Heart left ventricle (tissue), 16 donors: Measurements from ENCODE around the gene CHCHD6. TPM values are rescaled to one million over a fixed set of nuclear protein-coding genes. Genes with fewer than 3 reads are reported as not detected.

Experiments
- ATAC-seq, 4 donors: fragments of 200-7000 bp; cut with Tn5 transposase; one replicate each; pipeline ENCODE4 v1.9.1; 2020 to 2022; ENCODE audit warnings: moderate library complexity in 4 of 4, mild to moderate bottlenecking in 3 of 4, moderate number of reproducible peaks in 1 of 4
- DNase-seq, 5 donors: peaks; one replicate each; pipeline ENCODE4 v3.0.0-alpha.2; 2020
- H3K27ac ChIP-seq, 12 donors: fragments of 200-600 bp; sonication (generic) in 4 of 12; one replicate each; pipeline versions ENCODE4 v1.5.0 to v1.8.0; 2016 to 2022; ENCODE audit warnings: mild to moderate bottlenecking in 2 of 12
- H3K27me3 ChIP-seq, 9 donors: fragments of 200-600 bp; sonication (generic) in 2 of 9; one replicate each; pipeline versions ENCODE4 v1.5.1 to v1.8.0; 2016 to 2022; ENCODE audit warnings: mild to moderate bottlenecking in 3 of 9
- H3K36me3 ChIP-seq, 9 donors: fragments of 200-600 bp; sonication (generic) in 2 of 9; one replicate each; pipeline versions ENCODE4 v1.5.0 to v1.8.0; 2018 to 2022; ENCODE audit warnings: mild to moderate bottlenecking in 2 of 9
- H3K4me1 ChIP-seq, 12 donors: fragments of 200-600 bp; sonication (generic) in 4 of 12; one replicate each; pipeline versions ENCODE4 v1.5.0 to v1.8.0; 2016 to 2022; ENCODE audit warnings: mild to moderate bottlenecking in 3 of 12
- H3K4me3 ChIP-seq, 12 donors: fragments of 200-600 bp; sonication (generic) in 4 of 12; one replicate each; pipeline versions ENCODE4 v1.5.0 to v1.8.0; 2017 to 2022; ENCODE audit warnings: mild to moderate bottlenecking in 9 of 12, moderate library complexity in 4 of 12
- H3K9me3 ChIP-seq, 12 donors: fragments of 200-600 bp; sonication (generic) in 4 of 12; one replicate each; pipeline versions ENCODE4 v1.5.0 to v1.8.0; 2016 to 2022; ENCODE audit warnings: mild to moderate bottlenecking in 1 of 12
- CTCF ChIP-seq, 12 donors: fragments of 200-600 bp; sonication (generic) in 4 of 12; IDR thresholded peaks; one replicate each; pipeline versions ENCODE4 v1.5.0 to v1.8.0; 2018 to 2022; ENCODE audit warnings: antibody characterized with exemption in 12 of 12, mild to moderate bottlenecking in 5 of 12
- POLR2A ChIP-seq, 2 donors: fragments of 450-650 bp; IDR thresholded peaks; one replicate each; pipeline ENCODE4 v1.6.1; 2017; ENCODE audit warnings: antibody characterized with exemption in 2 of 2, mild to moderate bottlenecking in 2 of 2, moderate library complexity in 2 of 2
- WGBS, 4 donors: extraction: QIAGEN DNeasy Blood & Tissue Kit in 2 of 4; methylation state at CpG; one replicate each; pipeline versions ENCODE4 v1.1.5 to v1.1.7; 2013 to 2018; 5-methylcytosine and 5-hydroxymethylcytosine counted together
- intact Hi-C, 10 donors: fragments of 100-400 bp; cut with DNase I; formaldehyde crosslinking; loops; one replicate each; pipeline versions ENCODE4 v1.11.1 to v1.14.2; 2022
- polyA plus RNA-seq, 2 donors: library from polyadenylated mRNA; stranded (reverse); fragments of 200-250 nt; gene quantifications; one replicate each; pipeline ENCODE4 v1.2.3, GENCODE V29; 2013
- total RNA-seq, 9 donors: library from RNA; depleted of rRNA in 2 of 9; stranded (reverse); fragments of >200 nt in 2 of 9; fragmentation: NEBNext Ultra II Directional in 3 of 9; extraction: Animal tissue kit (Norgen Biotek cat#: 25700) in 3 of 9; gene quantifications; one replicate each; pipeline versions ENCODE4 v1.1.0 to v1.2.4, GENCODE V29; 2016 to 2023
- donor health status: ischemic (EF 13 %, LVEDD 7.1; RV severe dilation, severe dysfunction).
- donor health status: healthy with polysubstance abuse.
- donor health status: DM: no; HTN: yes; CAD: no.
- donor health status: DM: no; HTN: no; CAD: no.
- donor health status: ischemic (EF 25% LVEDD 6.9; RV normal size, moderate dysfunction).
- donor health status: ischemic (EF 25% LVEDD 5.7; RV mildly dilated, moderate dysfunction).
- donor health status: healthy.
- donor health status: DM: yes; HTN: yes; CAD: no.
- donor health status: ischemic (EF 35%, LVEDD 5.7; RV mildly dilated, moderate dysfunction).
- donor health status: nonischemic (EF 11% LVEDD 7.7; RV severe dilation, severe dysfunction).
- donor health status: DM: yes; HTN: yes; CAD: no.
- donor health status: PGD.
- donor health status: ischemic (EF 29% LVEDD 5.4; RV normal size, mild dysfunction).
- donor health status: nonischemic (EF 23%, LVEDD 6.1; RV moderate dilation, normal function).

CHCHD6 gene
- total and polyA plus RNA-seq, 11 donors = 7.7 to 29.3 (median 11.6) TPM

- H3K27me3 ChIP-seq = no peaks in the 10 kb centered on the region
- peaks cover 0 to 10% (median 0%) of the 10 kb centered on the region in 12 donors for H3K4me1 ChIP-seq
- DNase-seq (no peak), ATAC-seq (no peak)
- peaks cover 0 to 4% (median 0%) of the 10 kb centered on the region in 12 donors for H3K9me3 ChIP-seq
- intact Hi-C loops = no loop called here
- no peak overlapping the region for H3K4me3 ChIP-seq
- no peak for TF ChIP-seq CTCF (IDR thresholded peaks at IDR 0.05)
- no peaks in the 10 kb centered on the region for H3K36me3 ChIP-seq
- WGBS, 4 donors = 93 to 99% (median 96%) methylated on average over 5 of the region's 5 CpGs
- no peak overlapping the region for H3K27ac ChIP-seq
These were observed 69.1 kb downstream of the CHCHD6 start for GRCh38 chr3:126773167-126773566.

GRCh38 chr3:126773783-126774182 is 69.7 kb downstream of the CHCHD6 start:
- 85 to 100% (median 96%) methylated on average over 1 of the region's 1 CpG for WGBS, 4 donors
- peaks cover 0 to 10% (median 0%) of the 10 kb centered on the region in 12 donors for H3K4me1 ChIP-seq
- H3K4me3 ChIP-seq = no peak overlapping the region
- peaks cover 0 to 4% (median 0%) of the 10 kb centered on the region in 12 donors for H3K9me3 ChIP-seq
- intact Hi-C loops = no loop called here
- no peaks in the 10 kb centered on the region for H3K36me3 ChIP-seq
- no peak for ATAC-seq
- no peak for TF ChIP-seq CTCF (IDR thresholded peaks at IDR 0.05)
- no peak for TF ChIP-seq POLR2A (IDR thresholded peaks at IDR 0.05)
- H3K27ac ChIP-seq = no peak overlapping the region
- no peak for DNase-seq
- H3K27me3 ChIP-seq = no peaks in the 10 kb centered on the region

- Histone ChIP-seq H3K4me3 (no peak overlapping the region), H3K27me3 (no peaks in the 10 kb centered on the region), H3K27ac (no peak overlapping the region), H3K9me3 (no peaks in the 10 kb centered on the region), H3K4me1 (peaks cover 0 to 14% (median 3%) of the 10 kb centered on the region in 12 donors), H3K36me3 (no peaks in the 10 kb centered on the region)
- 84 to 89% (median 85%) methylated on average over 3 of the region's 3 CpGs for WGBS, 4 donors
- TF ChIP-seq POLR2A (IDR thresholded peaks at IDR 0.05) = no peak
- TF ChIP-seq CTCF (IDR thresholded peaks at IDR 0.05) = no peak
- peak in 1 of 4 donors; percentile 33 for ATAC-seq
- no peak for DNase-seq
- intact Hi-C loops = no loop called here
These were observed 73.3 kb downstream of the CHCHD6 start for GRCh38 chr3:126777366-126777765.

- Histone ChIP-seq H3K27ac (no peak overlapping the region), H3K4me3 (no peak overlapping the region), H3K36me3 (no peaks in the 10 kb centered on the region), H3K9me3 (no peaks in the 10 kb centered on the region), H3K4me1 (peaks cover 0 to 11% (median 2%) of the 10 kb centered on the region in 12 donors), H3K27me3 (no peaks in the 10 kb centered on the region)
- no peak for ATAC-seq
- intact Hi-C loops = no loop called here
- WGBS, 4 donors = 55 to 78% (median 71%) methylated on average over 1 of the region's 1 CpG; no CpG with 5 or more reads in 1 of the 4 donors
- TF ChIP-seq CTCF (IDR thresholded peaks at IDR 0.05) (no peak), POLR2A (IDR thresholded peaks at IDR 0.05) (no peak)
- no peak for DNase-seq
These were observed 76.6 kb downstream of the CHCHD6 start for GRCh38 chr3:126780666-126781065.
